Activated naive CD8-positive, alpha-beta T cell treated with anti-CD3 and anti-CD28 coated beads, Interleukin-2, amount 10 ng/mL, durations not matched to agents 7 days and 5 days (primary cell): Measurements from ENCODE around the gene PPA1. TPM values are rescaled to one million over a fixed set of nuclear protein-coding genes. Genes with fewer than 3 reads are reported as not detected.
"Not testable (repeated sequence)": the region's sequence is repeated elsewhere in the genome, so short reads cannot be mapped to it uniquely, and the experiment has no call there.

Experiments
- ATAC-seq: fragments of 150-1000 bp; cut with Tn5 transposase; one replicate; pipeline ENCODE4 v1.10.0; 2021; ENCODE audit warnings: low read depth, moderate library complexity
- POLR2A ChIA-PET: fragments of 350-600 bp; sonication (Branson Sonifier 250); formaldehyde crosslinking; loops from one replicate; lab custom pipeline; 2021; ENCODE audit warnings: antibody characterized with exemption; lab: Charles Lee
- DNase-seq: peaks from one replicate; pipeline ENCODE4 v3.0.0; 2021
- H3K27ac Mint-ChIP-seq: one replicate; pipeline ENCODE4 v1.8.0; 2022; ENCODE audit warnings: mild to moderate bottlenecking, mixed read lengths
- H3K27me3 Mint-ChIP-seq: one replicate; pipeline ENCODE4 v1.8.0; 2022; ENCODE audit warnings: mild to moderate bottlenecking, moderate library complexity, mixed read lengths
- H3K36me3 Mint-ChIP-seq: one replicate; pipeline ENCODE4 v1.8.0; 2021; ENCODE audit warnings: mild to moderate bottlenecking, mixed read lengths
- H3K4me1 Mint-ChIP-seq: one replicate; pipeline ENCODE4 v1.8.0; 2021; ENCODE audit warnings: mixed read lengths
- H3K4me3 Mint-ChIP-seq: one replicate; pipeline ENCODE4 v1.8.0; 2022; ENCODE audit warnings: mild to moderate bottlenecking, moderate library complexity, mixed read lengths
- H3K9me3 Mint-ChIP-seq: one replicate; pipeline ENCODE4 v1.8.0; 2021; ENCODE audit warnings: mixed read lengths
- total RNA-seq, 2 experiments: library from RNA; stranded (reverse); gene quantifications; one replicate each; pipeline ENCODE4 v1.2.3, GENCODE V29; 2021

The PPA1 gene
- total RNA-seq, 2 experiments from 2014 or later: 107 to 110 TPM

DNA sequence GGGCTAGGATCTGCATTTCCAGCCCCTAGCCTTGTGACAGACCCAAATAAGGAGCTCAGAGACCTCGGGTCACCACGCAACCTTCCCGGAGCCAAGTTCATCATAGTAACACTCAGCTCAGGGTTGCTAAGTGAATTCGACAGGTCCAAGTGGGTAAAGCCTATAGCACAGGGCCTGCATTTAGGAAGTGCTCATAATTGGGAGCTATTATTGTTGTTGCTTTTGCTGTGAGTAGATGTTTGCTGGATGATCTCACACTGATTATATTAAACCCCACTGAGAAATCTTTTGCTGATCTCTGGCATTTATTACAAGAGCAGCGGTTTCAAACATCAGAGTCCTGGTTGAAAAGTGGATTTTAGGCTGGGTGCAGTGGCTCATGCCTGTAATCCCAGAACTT lies 42.6 kb downstream of the PPA1 start:
- Mint-ChIP-seq H3K4me3 (no peak overlapping the region), H3K36me3 (no peaks in the 10 kb centered on the region), H3K27me3 (no peaks in the 10 kb centered on the region), H3K9me3 (no peaks in the 10 kb centered on the region), H3K27ac (no peak overlapping the region), H3K4me1 (peaks cover 3% of the 10 kb centered on the region)
- DNase-seq: no peak
- POLR2A ChIA-PET: interaction anchor here (1.8 kb wide), 1 partner anchor 21 kb away, joined by 5 read pairs; no protein-coding TSS in a partner anchor
- no peak for ATAC-seq

DNA sequence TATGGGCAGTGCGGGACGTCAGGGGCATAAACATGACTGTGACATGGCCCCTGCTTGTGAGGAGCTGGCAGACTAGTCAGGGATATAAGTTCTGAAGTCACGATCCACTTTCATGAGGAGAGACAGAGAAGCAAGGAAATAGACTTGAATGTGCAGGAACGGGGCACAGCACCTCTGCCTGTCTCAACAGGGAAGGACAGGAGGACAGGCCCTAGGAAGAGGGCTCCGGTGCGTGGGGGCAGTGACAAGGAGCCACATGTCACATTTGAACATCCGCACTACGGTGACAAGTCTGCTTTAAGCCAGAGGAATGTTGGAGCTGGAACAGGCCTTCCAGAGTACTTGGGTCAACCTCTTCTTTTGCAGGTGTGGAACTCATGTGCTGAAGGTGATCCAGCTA lies 43.1 kb downstream of the PPA1 start:
- no peaks in the 10 kb centered on the region for H3K36me3 Mint-ChIP-seq
- POLR2A ChIA-PET: interaction anchor here (1.8 kb wide), 1 partner anchor 21 kb away, joined by 5 read pairs; no protein-coding TSS in a partner anchor

DNA sequence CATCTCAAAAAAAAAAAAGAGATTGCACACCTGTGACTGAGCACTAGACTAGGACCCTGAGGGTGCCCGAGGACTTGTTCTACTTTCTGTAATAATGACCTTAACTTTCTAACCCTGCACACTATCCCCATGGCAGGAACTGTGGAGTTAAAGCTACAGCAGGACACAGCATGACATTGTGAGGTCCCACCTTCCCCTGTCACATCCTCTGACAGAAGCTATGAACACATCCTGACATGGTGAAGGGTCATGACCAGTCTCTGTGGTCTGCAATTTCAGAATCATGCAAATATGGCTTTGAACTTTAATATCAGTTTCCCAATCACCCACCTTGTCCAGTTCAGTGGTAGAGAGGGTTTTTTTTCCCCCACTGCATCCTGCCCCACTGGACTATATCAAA lies 44.5 kb downstream of the PPA1 start:
- POLR2A ChIA-PET: no interaction called here

More for the DNA sequence above, 43.1 kb downstream of the PPA1 start:
- DNase-seq: no peak
- Mint-ChIP-seq H3K27ac (no peak overlapping the region), H3K27me3 (no peaks in the 10 kb centered on the region), H3K9me3 (no peaks in the 10 kb centered on the region), H3K4me3 (no peak overlapping the region), H3K4me1 (peaks cover 3% of the 10 kb centered on the region)
- no peak for ATAC-seq

DNA sequence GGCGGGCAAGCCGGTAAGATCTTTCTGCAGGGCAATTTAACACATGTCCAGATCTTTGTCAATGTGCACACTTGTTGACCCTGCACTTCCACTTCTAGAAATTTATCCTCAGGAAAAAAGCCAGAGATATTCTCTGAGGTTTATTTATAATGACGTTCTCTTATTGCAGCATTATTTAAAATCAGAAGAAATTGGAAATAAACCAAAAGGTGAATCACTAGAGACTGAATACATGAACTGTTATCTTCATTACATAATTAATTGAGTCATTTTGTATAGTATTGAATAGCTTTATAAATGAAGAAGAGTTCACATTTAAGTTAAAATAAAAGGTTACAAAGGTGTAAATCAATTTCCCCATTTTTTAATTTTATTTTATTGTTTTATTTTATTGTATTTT lies 46.7 kb downstream of the PPA1 start:
- POLR2A ChIA-PET: no interaction called here
- peaks cover 3% of the 10 kb centered on the region for H3K4me1 Mint-ChIP-seq
- H3K4me3 Mint-ChIP-seq: no peak overlapping the region
- DNase-seq (no peak), ATAC-seq (no peak)
- no peaks in the 10 kb centered on the region for H3K9me3 Mint-ChIP-seq
- H3K27me3 Mint-ChIP-seq: peaks cover 12% of the 10 kb centered on the region
- H3K36me3 Mint-ChIP-seq: no peaks in the 10 kb centered on the region
- H3K27ac Mint-ChIP-seq: no peak overlapping the region

More for the DNA sequence above, 44.5 kb downstream of the PPA1 start:
- Mint-ChIP-seq H3K4me3 (no peak overlapping the region), H3K9me3 (no peaks in the 10 kb centered on the region), H3K36me3 (no peaks in the 10 kb centered on the region), H3K4me1 (peaks cover 3% of the 10 kb centered on the region), H3K27me3 (no peaks in the 10 kb centered on the region), H3K27ac (no peak overlapping the region)
- DNase-seq (no peak), ATAC-seq (no peak)

DNA sequence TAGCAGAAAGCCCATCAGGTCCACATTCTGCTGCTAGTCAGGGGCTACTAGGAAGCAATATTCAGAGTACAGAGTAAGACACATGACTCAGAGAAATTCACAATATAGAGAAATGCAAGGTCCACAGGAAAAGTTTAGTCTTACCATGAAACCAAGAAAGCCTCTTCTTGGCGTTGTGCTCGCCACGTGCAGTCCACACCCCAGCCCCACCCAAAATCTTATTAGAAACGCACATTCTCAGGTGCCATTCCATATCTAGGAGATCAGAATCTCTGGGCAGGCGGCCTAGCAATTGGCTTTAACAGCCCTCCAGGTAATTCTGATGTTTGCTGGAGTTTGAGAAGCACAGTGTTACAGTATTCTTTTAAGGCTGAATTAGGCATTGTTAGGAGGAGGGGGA lies 47.1 kb downstream of the PPA1 start:
- ATAC-seq (no peak), DNase-seq (no peak)
- Mint-ChIP-seq H3K36me3 (no peaks in the 10 kb centered on the region), H3K4me3 (no peak overlapping the region), H3K27ac (no peak overlapping the region), H3K9me3 (no peaks in the 10 kb centered on the region), H3K27me3 (peaks cover 16% of the 10 kb centered on the region), H3K4me1 (peaks cover 3% of the 10 kb centered on the region)
- POLR2A ChIA-PET: no interaction called here

DNA sequence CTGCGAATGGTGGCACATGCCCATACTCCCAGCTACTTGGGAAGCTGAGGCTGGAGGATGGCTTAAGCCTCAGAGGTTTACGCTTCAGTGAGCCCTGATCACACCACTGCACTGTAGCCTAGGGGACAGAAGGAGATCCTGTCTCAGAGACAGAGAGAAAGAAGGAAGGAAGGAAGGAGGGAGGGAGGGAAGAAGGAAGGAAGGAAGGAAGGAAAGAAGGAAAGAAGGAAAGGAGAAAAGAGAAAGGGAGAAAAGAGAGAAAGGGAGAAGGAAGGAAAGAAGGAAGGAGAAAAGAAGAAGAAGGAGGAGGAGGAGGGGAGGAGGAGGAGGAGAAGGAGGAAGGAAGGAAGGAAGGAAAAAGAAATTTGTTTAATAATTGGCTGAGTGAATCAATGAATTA lies 49.9 kb downstream of the PPA1 start:
- Mint-ChIP-seq H3K27ac (no peak overlapping the region), H3K4me1 (peaks cover 3% of the 10 kb centered on the region), H3K4me3 (no peak overlapping the region), H3K9me3 (peaks cover 3% of the 10 kb centered on the region), H3K36me3 (no peaks in the 10 kb centered on the region), H3K27me3 (peaks cover 30% of the 10 kb centered on the region)
- no peak for ATAC-seq
- POLR2A ChIA-PET: no interaction called here
- DNase-seq: no peak

DNA sequence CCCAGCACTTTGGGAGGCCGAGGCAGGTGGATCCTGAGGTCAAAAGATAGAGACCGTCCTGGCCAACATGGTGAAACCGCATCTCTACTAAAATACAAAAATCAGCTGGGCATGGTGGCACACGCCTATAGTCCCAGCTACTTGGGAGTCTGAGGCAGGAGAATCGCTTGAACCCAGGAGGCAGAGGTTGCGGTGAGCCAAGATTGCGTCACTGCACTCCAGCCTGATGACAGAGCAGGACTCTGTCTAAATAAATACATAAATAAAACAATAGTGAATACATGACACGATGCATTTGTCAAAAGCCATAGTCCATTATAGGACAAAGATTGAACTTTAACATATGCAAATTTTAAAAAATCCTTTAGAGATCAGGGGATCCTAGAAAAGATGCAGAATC lies 54.0 kb downstream of the PPA1 start:
- H3K4me1 Mint-ChIP-seq, H3K9me3 Mint-ChIP-seq, H3K4me3 Mint-ChIP-seq, ATAC-seq, H3K36me3 Mint-ChIP-seq, H3K27ac Mint-ChIP-seq, DNase-seq, POLR2A ChIA-PET: not testable (repeated sequence)
- H3K27me3 Mint-ChIP-seq: peaks cover 30% of the 10 kb centered on the region

DNA sequence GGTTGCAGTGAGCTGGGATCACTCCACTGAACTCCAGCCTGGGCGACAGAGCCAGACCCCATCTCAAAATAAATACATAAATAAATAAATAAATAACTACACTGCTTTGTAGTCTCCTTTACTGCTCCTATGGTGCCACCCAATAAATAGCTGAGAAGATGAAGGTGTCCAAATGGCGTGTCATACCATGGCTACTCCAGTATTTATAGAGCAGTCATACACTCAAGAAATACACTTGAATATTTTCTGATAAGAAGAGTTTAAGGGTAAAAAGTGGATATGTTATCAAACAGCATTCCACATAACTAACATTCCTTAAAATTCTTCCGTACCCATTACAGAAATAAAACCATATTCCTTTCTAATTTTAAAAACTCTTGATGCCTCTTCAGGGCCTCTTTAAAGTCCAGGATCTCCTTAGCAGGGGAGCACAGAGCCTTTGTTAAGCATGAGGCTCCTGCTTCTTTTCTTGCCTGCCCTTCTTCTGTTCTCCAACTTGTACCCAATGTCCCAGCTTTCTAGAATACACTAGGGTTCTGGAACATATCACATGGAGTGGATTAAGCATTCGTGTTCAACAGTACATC lies 55.0 kb downstream of the PPA1 start:
- Mint-ChIP-seq H3K36me3 (no peaks in the 10 kb centered on the region), H3K4me3 (no peak overlapping the region), H3K9me3 (peaks cover 3% of the 10 kb centered on the region), H3K27ac (no peak overlapping the region), H3K27me3 (peaks cover 29% of the 10 kb centered on the region), H3K4me1 (peaks cover 13% of the 10 kb centered on the region)
- POLR2A ChIA-PET: no interaction called here
- DNase-seq: no peak
- ATAC-seq: no peak

DNA sequence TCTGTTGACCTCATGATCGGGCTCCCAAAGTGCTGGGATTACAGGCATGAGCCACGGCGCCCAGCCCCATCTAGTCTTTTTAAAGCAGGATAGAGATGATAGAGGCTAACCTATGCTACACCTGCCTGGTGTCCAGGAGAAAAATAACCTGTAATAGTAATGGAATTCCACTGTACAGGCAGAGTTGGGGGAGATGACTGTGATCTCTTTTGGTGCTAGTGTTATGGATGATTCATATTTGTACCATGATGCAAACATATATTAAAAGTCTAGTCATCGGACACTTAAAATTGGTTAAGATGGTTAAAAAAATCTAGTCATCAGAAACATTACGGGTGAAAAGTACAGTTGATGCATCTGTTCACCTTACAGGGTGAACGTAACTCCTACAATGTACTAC lies 56.8 kb downstream of the PPA1 start:
- Mint-ChIP-seq H3K4me3 (no peak overlapping the region), H3K9me3 (peaks cover 3% of the 10 kb centered on the region), H3K27me3 (peaks cover 17% of the 10 kb centered on the region), H3K36me3 (no peaks in the 10 kb centered on the region), H3K27ac (no peak overlapping the region), H3K4me1 (peaks cover 24% of the 10 kb centered on the region)
- POLR2A ChIA-PET: no interaction called here
- ATAC-seq (no peak), DNase-seq (no peak)

DNA sequence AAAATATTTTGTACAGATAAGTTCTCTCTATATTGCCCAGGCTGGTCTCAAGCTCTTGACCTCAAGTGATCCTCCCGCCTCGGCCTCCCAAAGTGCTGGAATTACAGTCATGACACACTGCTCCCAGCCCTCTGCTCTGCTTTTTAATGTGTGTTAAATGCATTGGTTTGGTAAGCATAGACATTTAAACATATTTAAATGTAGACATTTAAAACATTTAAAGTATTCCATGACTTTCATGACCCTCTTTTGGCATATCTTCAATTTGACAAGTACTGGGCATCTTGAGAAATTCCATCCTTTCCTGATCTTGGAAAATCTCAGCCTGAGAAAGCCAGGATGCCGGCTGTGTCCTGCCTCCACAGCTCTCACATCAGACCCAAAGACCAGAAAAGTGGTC lies 57.7 kb downstream of the PPA1 start:
- ATAC-seq (no peak), DNase-seq (no peak)
- peaks cover 28% of the 10 kb centered on the region for H3K4me1 Mint-ChIP-seq
- H3K36me3 Mint-ChIP-seq: no peaks in the 10 kb centered on the region
- H3K27ac Mint-ChIP-seq: no peak overlapping the region
- no peak overlapping the region for H3K4me3 Mint-ChIP-seq
- POLR2A ChIA-PET: interaction anchor here (0.7 to 2.0 kb wide), 2 partner anchors 29 to 147 kb away, joined by 3 to 9 read pairs; partner anchors contain the start of gene TYSND1
- peaks cover 3% of the 10 kb centered on the region for H3K9me3 Mint-ChIP-seq
- H3K27me3 Mint-ChIP-seq: peaks cover 11% of the 10 kb centered on the region

DNA sequence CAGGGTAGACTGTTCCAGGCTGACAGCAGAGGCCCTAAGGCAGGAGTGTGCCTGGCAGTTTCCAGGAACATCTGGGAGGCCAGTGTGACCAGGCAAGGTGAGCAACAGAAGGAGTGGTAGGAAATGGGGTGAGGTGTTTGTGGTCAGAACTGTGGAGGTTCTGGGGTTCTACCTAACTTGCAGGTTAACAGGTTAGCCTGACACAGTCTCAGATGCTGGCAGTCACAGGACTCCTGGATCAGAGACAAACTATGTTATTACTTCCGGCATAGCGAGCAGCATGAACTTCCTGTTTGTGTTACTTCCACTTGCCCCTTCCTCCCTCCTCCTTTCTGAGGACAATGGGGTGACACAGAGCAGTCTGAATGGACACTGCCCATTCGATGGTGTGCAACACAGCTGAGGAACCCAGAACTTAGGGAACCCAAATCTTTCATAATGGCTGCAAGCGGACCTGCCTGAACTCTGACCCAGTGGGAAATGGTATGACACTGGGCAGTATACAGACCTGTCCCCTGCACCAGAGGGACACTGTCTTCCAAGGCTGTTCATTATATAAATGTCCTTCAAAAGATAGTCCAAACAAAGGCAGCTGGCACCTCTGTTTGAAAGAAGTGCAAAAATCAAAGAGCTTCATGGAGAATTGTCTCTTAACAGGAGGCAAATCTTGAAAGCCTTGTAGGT lies 59.0 kb downstream of the PPA1 start:
- peaks cover 28% of the 10 kb centered on the region for H3K4me1 Mint-ChIP-seq
- peak overlapping the region; percentile 95 for H3K27ac Mint-ChIP-seq
- no peaks in the 10 kb centered on the region for H3K36me3 Mint-ChIP-seq
- no peaks in the 10 kb centered on the region for H3K9me3 Mint-ChIP-seq
- H3K27me3 Mint-ChIP-seq: peaks cover 5% of the 10 kb centered on the region
- DNase-seq (peak; percentile 59), ATAC-seq (peak; percentile 36)
- peak overlapping the region; percentile 72 for H3K4me3 Mint-ChIP-seq
- POLR2A ChIA-PET: interaction anchor here (2.0 kb wide), 1 partner anchor 28 kb away, joined by 9 read pairs; the partner anchor contains the start of gene TYSND1

DNA sequence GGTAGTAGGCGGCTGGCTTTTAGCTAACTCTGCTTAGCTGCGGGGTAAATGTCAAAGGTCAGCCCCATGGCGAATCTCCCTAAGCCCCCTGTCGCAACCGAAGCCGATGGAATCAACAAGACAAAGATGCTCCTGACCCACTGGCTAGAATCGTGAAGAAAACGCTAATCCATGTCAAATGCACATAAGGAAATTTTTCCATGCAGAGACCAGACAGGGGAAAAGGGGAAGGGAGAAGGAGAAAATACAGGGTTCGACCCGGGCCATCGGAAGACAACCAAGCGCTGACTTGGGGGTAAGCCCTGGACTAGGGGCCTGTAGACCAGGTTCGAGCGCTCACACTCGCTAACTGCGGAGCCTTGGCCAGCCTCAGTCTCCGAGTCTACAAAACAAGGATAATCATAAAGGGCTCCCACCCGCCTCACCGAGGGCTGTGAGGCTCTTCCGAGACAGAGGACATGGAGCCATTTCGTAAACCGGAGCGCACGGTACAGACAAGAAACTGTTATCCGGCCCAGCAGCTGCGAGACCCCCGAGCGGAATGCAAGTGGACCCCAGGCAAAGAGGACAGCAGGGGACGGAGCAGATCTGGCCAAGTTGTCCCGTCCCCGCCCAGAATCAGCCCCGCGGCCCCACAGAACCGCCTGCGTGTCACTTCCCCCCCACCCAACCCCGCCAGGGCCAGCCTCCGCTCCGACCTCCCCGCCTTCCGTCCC lies 63.4 kb downstream of the PPA1 start:
- ATAC-seq (peak; percentile 5), DNase-seq (no peak)
- no peaks in the 10 kb centered on the region for H3K9me3 Mint-ChIP-seq
- no peaks in the 10 kb centered on the region for H3K27me3 Mint-ChIP-seq
- peak overlapping the region; percentile 98 for H3K27ac Mint-ChIP-seq
- peaks cover 14% of the 10 kb centered on the region for H3K36me3 Mint-ChIP-seq
- POLR2A ChIA-PET: interaction anchor here (0.7 to 6.2 kb wide), 10 partner anchors 7 to 234 kb away, joined by 3 to 78 read pairs (median 6); partner anchors contain the start of genes EIF4EBP2 and TYSND1
- peak overlapping the region; percentile 85 for H3K4me3 Mint-ChIP-seq
- peaks cover 57% of the 10 kb centered on the region for H3K4me1 Mint-ChIP-seq

DNA sequence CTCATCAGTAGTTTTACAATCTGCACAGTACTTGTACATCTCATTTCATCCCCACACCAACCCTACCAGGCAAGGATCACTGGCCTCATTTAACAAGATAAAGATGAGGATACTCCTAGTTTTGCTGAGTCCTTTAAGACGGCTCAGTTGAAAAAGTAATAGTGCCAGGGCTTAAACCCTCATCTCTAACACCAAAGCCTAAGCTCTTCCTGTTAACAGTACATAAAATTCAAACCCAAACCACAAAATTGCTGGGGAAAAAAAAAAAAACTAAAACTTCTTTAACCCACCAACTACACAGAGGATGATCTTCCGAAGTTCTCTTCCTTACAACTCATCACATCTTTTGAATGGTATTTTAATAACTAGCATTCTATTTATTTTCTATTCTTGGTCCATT lies 64.2 kb downstream of the PPA1 start:
- peak; percentile 6 for ATAC-seq
- Mint-ChIP-seq H3K27ac (peak overlapping the region; percentile 98), H3K4me1 (peaks cover 55% of the 10 kb centered on the region), H3K4me3 (peak overlapping the region; percentile 85), H3K36me3 (peaks cover 17% of the 10 kb centered on the region), H3K27me3 (no peaks in the 10 kb centered on the region), H3K9me3 (no peaks in the 10 kb centered on the region)
- no peak for DNase-seq
- POLR2A ChIA-PET: interaction anchor here (0.5 to 6.2 kb wide), 6 partner anchors 12 to 76 kb away, joined by 3 to 78 read pairs (median 8); partner anchors contain the start of gene TYSND1
